Astrocyte of the cerebellum (primary cell): ENCODE measurements around the gene AADACL3.
"Not testable (repeated sequence)": the region's sequence is repeated elsewhere in the genome, so short reads cannot be mapped to it uniquely, and the experiment has no call there.

ENCODE experiments used
- DNase-seq: peaks from one replicate; pipeline ENCODE4 v3.0.0-alpha.2; 2011; ENCODE audit warnings: low read depth
- H3K4me3 ChIP-seq: 2 replicates; pipeline ENCODE4 v1.5.1; 2011; ENCODE audit warnings: mild to moderate bottlenecking, low read depth, low read length, moderate library complexity
- in situ Hi-C: cut with HindIII; loops from 2 replicates; pipeline ENCODE4 v1.10.0; 2017; ENCODE audit warnings: low sequenced_read_pairs
- TF ChIP-seq, protein P1 (sequence below): IDR thresholded peaks from 2 replicates; pipeline ENCODE4 v1.5.1; 2012; ENCODE audit warnings: low read length, low read depth, moderate library complexity, mild to moderate bottlenecking; ENCODE audit errors: missing control alignments

AADACL3 gene, protein sequence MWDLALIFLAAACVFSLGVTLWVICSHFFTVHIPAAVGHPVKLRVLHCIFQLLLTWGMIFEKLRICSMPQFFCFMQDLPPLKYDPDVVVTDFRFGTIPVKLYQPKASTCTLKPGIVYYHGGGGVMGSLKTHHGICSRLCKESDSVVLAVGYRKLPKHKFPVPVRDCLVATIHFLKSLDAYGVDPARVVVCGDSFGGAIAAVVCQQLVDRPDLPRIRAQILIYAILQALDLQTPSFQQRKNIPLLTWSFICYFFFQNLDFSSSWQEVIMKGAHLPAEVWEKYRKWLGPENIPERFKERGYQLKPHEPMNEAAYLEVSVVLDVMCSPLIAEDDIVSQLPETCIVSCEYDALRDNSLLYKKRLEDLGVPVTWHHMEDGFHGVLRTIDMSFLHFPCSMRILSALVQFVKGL

GRCh38 chr1:12715896-12716437 lies at the start of gene AADACL3:
Gene AADACL3, plus strand, starts transcription at chr1:12716110. Its CDS starts 67 bp downstream, at chr1:12716177.
- DNase-seq: no peak
- TF ChIP-seq, protein P1, sequence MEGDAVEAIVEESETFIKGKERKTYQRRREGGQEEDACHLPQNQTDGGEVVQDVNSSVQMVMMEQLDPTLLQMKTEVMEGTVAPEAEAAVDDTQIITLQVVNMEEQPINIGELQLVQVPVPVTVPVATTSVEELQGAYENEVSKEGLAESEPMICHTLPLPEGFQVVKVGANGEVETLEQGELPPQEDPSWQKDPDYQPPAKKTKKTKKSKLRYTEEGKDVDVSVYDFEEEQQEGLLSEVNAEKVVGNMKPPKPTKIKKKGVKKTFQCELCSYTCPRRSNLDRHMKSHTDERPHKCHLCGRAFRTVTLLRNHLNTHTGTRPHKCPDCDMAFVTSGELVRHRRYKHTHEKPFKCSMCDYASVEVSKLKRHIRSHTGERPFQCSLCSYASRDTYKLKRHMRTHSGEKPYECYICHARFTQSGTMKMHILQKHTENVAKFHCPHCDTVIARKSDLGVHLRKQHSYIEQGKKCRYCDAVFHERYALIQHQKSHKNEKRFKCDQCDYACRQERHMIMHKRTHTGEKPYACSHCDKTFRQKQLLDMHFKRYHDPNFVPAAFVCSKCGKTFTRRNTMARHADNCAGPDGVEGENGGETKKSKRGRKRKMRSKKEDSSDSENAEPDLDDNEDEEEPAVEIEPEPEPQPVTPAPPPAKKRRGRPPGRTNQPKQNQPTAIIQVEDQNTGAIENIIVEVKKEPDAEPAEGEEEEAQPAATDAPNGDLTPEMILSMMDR: no peak
- no peak within 1 kb of the TSS for H3K4me3 ChIP-seq
- in situ Hi-C loops: no loop called here

DNA sequence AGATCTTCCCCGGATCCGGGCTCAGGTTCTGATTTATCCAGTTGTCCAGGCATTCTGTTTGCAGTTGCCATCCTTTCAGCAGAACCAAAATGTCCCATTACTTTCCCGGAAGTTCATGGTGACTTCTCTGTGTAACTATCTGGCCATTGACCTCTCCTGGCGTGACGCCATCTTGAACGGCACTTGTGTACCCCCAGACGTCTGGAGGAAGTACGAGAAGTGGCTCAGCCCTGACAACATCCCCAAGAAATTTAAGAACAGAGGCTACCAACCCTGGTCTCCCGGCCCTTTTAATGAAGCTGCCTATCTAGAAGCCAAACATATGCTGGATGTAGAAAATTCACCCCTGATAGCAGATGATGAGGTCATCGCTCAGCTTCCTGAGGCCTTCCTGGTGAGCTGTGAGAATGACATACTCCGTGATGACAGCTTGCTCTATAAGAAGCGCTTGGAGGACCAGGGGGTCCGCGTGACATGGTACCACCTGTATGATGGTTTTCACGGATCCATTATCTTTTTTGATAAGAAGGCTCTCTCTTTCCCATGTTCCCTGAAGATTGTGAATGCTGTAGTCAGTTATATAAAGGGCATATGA lies 49.7 kb upstream of the AADACL3 start:
- no peak overlapping the region for H3K4me3 ChIP-seq
- TF ChIP-seq, protein P1: no peak
- no peak for DNase-seq
- in situ Hi-C loops: no loop called here

DNA sequence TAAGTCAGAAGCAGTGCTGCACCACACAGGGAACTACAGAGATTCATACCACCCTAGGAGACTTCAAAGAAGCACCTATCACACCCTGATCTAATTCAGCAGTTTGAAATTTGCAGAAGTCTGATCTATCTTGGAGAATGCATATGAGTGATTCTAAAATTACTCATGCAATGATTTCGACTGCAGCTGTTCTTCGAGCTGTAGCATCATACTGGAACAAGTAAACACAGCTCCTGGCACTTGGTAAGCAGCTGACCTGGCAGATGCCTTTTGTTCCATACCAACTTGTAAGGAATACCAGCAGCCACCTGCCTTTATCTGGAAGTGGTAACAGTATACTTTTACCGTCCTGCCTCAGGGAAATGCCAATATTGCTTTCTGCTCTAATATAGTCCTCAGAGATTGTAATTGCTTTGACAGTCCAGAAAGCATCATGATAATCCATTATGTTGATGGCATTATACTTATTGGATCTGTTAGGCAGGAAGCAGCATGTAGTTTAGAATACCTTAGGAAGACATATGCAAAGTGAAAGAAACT lies 46.3 kb upstream of the AADACL3 start:
- TF ChIP-seq, protein P1: no peak
- in situ Hi-C loops: no loop called here
- no peak for DNase-seq
- no peak overlapping the region for H3K4me3 ChIP-seq

- DNase-seq: no peak
- H3K4me3 ChIP-seq: no peak overlapping the region
- TF ChIP-seq, protein P1: no peak
- in situ Hi-C loops: no loop called here
Measured at GRCh38 chr1:12674358-12674757, 41.6 kb upstream of the AADACL3 start.

DNA sequence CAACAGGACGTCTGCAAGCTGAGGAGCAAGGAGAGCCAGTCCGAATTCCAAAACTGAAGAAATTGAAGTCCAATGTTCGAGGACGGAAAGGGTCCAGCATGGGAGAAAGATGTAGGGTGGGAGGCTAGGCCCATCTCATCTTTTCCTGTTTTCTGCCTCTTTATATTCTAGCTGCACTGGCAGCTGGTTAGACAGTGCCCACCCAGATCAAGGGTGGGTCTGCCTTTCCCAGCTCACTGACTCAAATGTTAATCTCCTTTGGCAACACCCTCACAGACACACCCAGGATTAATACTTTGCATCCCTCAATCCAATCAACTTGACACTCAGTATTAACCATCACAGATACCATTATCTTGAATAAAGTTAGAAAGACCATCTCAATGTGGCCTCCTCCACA lies 39.8 kb upstream of the AADACL3 start:
- H3K4me3 ChIP-seq, DNase-seq, in situ Hi-C loops: not testable (repeated sequence)

DNA sequence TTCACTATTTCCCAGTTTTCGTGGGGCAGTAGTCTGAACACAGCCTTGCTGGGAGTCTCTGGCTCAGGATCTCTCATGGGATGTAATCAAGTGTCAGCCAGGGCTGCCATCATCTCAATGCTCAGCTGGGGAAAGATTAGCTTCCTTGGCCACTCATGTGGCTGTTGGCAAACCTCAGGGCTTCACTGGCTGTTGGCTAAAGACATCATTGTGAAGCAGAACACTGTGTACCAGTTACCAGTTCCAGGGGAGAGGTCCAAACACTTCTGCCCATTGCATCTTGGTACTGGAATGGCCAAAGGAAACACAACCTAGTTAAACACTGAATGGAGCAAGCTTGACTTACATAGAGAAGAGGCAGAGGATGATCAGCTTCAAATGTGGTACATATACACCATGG lies 38.3 kb upstream of the AADACL3 start:
- TF ChIP-seq, protein P1: no peak
- in situ Hi-C loops: no loop called here
- no peak overlapping the region for H3K4me3 ChIP-seq
- no peak for DNase-seq

DNA sequence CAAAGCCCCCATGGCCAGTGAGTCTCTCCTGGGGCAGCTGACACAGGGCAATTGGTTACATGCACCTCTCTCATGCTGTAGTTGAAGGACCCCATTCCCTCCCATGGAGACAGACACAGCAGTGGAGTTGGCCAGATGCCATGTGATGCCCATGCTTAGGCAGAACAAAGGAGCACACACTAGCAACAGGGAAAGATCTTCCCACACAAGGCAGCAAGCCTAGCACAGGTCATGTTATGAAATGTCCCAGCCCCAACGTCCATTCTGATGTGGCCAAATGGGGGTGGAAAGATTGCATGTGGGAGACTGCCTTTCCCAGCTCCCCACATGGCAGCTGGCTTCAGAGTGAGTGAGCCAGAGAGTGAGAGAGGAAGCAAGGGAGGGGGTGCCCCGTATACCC lies 37.6 kb upstream of the AADACL3 start:
- no peak for DNase-seq
- TF ChIP-seq, protein P1: no peak
- in situ Hi-C loops: no loop called here
- H3K4me3 ChIP-seq: no peak overlapping the region
